Endothelial cell of umbilical vein (primary cell): ENCODE measurements around the gene ITGB1. TPM values are rescaled to one million over a fixed set of nuclear protein-coding genes. Genes with fewer than 3 reads are reported as not detected.

Source experiments
- BruUV-seq: library from RNA; stranded (reverse); fragments of 400-500 nt; replicated peaks from 2 replicates; lab custom pipeline; 2021; lab: Mats Ljungman, UMichigan
- CTCF ChIA-PET: fragments of 300-600, 350-600 bp; sonication (Branson Sonifier 250); formaldehyde crosslinking; loops from one replicate; lab custom pipeline; 2021; ENCODE audit warnings: antibody characterized with exemption, inconsistent platforms; lab: Charles Lee
- POLR2A ChIA-PET: fragments of 300-600, 350-600 bp; sonication (Branson Sonifier 250); formaldehyde crosslinking; loops from one replicate; lab custom pipeline; 2021; ENCODE audit warnings: antibody characterized with exemption, inconsistent platforms; lab: Charles Lee
- DNase-seq: peaks from one replicate; pipeline ENCODE4 v3.0.0-alpha.2; 2011; ENCODE audit warnings: low read depth, low spot score
- FAIRE-seq: peaks from 2 replicates; lab custom pipeline; 2011; peaks lifted over from hg19 to GRCh38; lab: Jason Lieb, UNC
- H2AFZ ChIP-seq: 2 replicates; pipeline ENCODE4 v1.6.0; 2012; ENCODE audit warnings: low read depth, low read length, control low read depth, inconsistent platforms
- H3K27ac ChIP-seq: 2 replicates; pipeline ENCODE4 v1.5.1; 2011; ENCODE audit warnings: low read depth, mild to moderate bottlenecking, control low read depth, low read length, moderate library complexity; ENCODE audit not compliant: insufficient read depth
- H3K27me3 ChIP-seq, 2 experiments: 2 replicates each; pipeline versions ENCODE4 v1.6.0 to v1.6.1; 2011; ENCODE audit warnings: low read length in 2 of 2, mixed read lengths in 1 of 2; ENCODE audit not compliant: control insufficient read depth in 2 of 2, insufficient read depth in 2 of 2
- H3K36me3 ChIP-seq, 2 experiments: 2 replicates in 1 of 2; 3 replicates in 1 of 2; pipeline ENCODE4 v1.5.1; 2011; ENCODE audit warnings: low read length in 2 of 2, mild to moderate bottlenecking in 1 of 2, moderate library complexity in 1 of 2; ENCODE audit not compliant: control insufficient read depth in 2 of 2, insufficient read depth in 2 of 2; ENCODE audit errors: extremely low read depth in 1 of 2
- H3K4me1 ChIP-seq: 3 replicates; pipeline ENCODE4 v1.5.1; 2011; ENCODE audit warnings: mild to moderate bottlenecking, low read length; ENCODE audit not compliant: control insufficient read depth, insufficient read depth; ENCODE audit errors: extremely low read depth
- H3K4me2 ChIP-seq: 2 replicates; pipeline ENCODE4 v1.6.1; 2011; ENCODE audit warnings: low read length, control low read depth, mixed read lengths; ENCODE audit not compliant: insufficient read depth
- H3K4me3 ChIP-seq, 3 experiments: fragments of 200-600 bp in 1 of 3; sonication (generic), shearing (Covaris generic) in 1 of 3; replicated peaks in 1 of 3; 2 replicates each; pipeline ENCODE4 v1.5.1; 2011 to 2016; ENCODE audit warnings: control low read depth in 3 of 3, low read length in 3 of 3, mild to moderate bottlenecking in 2 of 3, inconsistent platforms in 1 of 3, low read depth in 1 of 3, moderate library complexity in 1 of 3; ENCODE audit not compliant: insufficient read depth in 1 of 3
- H3K79me2 ChIP-seq: 2 replicates; pipeline ENCODE4 v1.6.0; 2012; ENCODE audit warnings: low read length, inconsistent platforms; ENCODE audit not compliant: control insufficient read depth, insufficient read depth
- H3K9ac ChIP-seq: replicated peaks from 2 replicates; pipeline ENCODE3; 2011; ENCODE audit warnings: low read length, control low read depth; ENCODE audit not compliant: insufficient read depth; ENCODE audit errors: extremely low read depth
- H3K9me1 ChIP-seq: replicated peaks from 3 replicates; pipeline ENCODE4 v1.6.0; 2011; ENCODE audit warnings: mild to moderate bottlenecking, low read length; ENCODE audit not compliant: control insufficient read depth, insufficient read depth; ENCODE audit errors: extremely low read depth
- H3K9me3 ChIP-seq: replicated peaks from 2 replicates; pipeline ENCODE4 v1.5.1; 2012; ENCODE audit warnings: low read length, inconsistent platforms; ENCODE audit not compliant: control insufficient read depth, insufficient read depth
- H4K20me1 ChIP-seq: replicated peaks from 2 replicates; pipeline ENCODE3; 2011; ENCODE audit warnings: mild to moderate bottlenecking, low read length; ENCODE audit not compliant: control insufficient read depth, insufficient read depth; ENCODE audit errors: extremely low read depth
- EZH2 ChIP-seq: IDR thresholded peaks from 2 replicates; pipeline ENCODE4 v1.6.1; 2012; ENCODE audit warnings: borderline replicate concordance, low read depth, mild to moderate bottlenecking, moderate library complexity, low read length, inconsistent platforms; ENCODE audit not compliant: severe bottlenecking
- FOS ChIP-seq: IDR thresholded peaks from 2 replicates; pipeline ENCODE4 v1.6.1; 2011; ENCODE audit warnings: mild to moderate bottlenecking, low read length, moderate library complexity, borderline replicate concordance; ENCODE audit not compliant: insufficient read depth
- GATA2 ChIP-seq: IDR thresholded peaks from 2 replicates; pipeline ENCODE4 v1.7.0; 2011; ENCODE audit warnings: low read depth, mild to moderate bottlenecking, moderate library complexity, mixed read lengths, low read length; ENCODE audit not compliant: insufficient read length, insufficient read depth
- JUN ChIP-seq: IDR thresholded peaks from 2 replicates; pipeline ENCODE4 v1.6.1; 2011; ENCODE audit warnings: borderline replicate concordance, low read depth; ENCODE audit not compliant: insufficient read length, insufficient read depth
- MYC ChIP-seq: IDR thresholded peaks from one replicate; pipeline ENCODE4 v1.6.1; 2011; ENCODE audit warnings: mild to moderate bottlenecking, low read depth, low read length
- POLR2A ChIP-seq: IDR thresholded peaks from 2 replicates; pipeline ENCODE4 v1.6.1; 2012; ENCODE audit warnings: low read depth, mild to moderate bottlenecking, control low read depth, low read length
- POLR2AphosphoS5 ChIP-seq: IDR thresholded peaks from 2 replicates; pipeline ENCODE4 v1.6.1; 2012; ENCODE audit warnings: low read depth, mild to moderate bottlenecking, control low read depth, low read length, moderate library complexity; ENCODE audit not compliant: insufficient read depth
- dilution Hi-C: fragments of 300-500 bp; cut with MboI; formaldehyde crosslinking; loops from one replicate; pipeline ENCODE4 v1.15.0; 2019; ENCODE audit warnings: low sequenced_read_pairs; ENCODE audit not compliant: extremely low pct_ligation_motif_present
- intact Hi-C: fragments of 100-400 bp; cut with micrococcal nuclease; formaldehyde crosslinking; loops from one replicate; pipeline ENCODE4 v1.10.0; 2022
- polyA plus RNA-seq, 4 experiments: library from polyadenylated mRNA; depleted of rRNA in 3 of 4; stranded (reverse) in 3 of 4; unstranded in 1 of 4; fragments of >200 nt; gene quantifications; 2 replicates each; pipeline versions ENCODE4 v1.2.1 to v1.2.3, GENCODE V29; 2011 to 2012; ENCODE audit warnings: missing spikeins in 1 of 4
- total RNA-seq: library from RNA; stranded (reverse); gene quantifications from 2 replicates; pipeline ENCODE4 v1.2.3, GENCODE V29; 2021
- TF ChIP-seq, protein P1 (sequence below): IDR thresholded peaks from 2 replicates; pipeline ENCODE4 v1.6.1; 2011; ENCODE audit not compliant: insufficient read depth, insufficient read length
- TF ChIP-seq, protein P2 (sequence below), 2 donors: IDR thresholded peaks; 1 replicate in 1 of 2; 2 replicates in 1 of 2; pipeline ENCODE4 v1.5.1; 2011; ENCODE audit warnings: low read length in 2 of 2, mild to moderate bottlenecking in 2 of 2, moderate library complexity in 2 of 2, control low read depth in 1 of 2, inconsistent platforms in 1 of 2, low read depth in 1 of 2; ENCODE audit not compliant: insufficient read depth in 1 of 2; ENCODE audit errors: extremely low read depth in 1 of 2

Gene ITGB1
- total and polyA plus RNA-seq, 2 donors (not counting 3 experiments of a cell fraction or from before 2014, with no cell fraction given): 424 to 1,147 TPM

DNA sequence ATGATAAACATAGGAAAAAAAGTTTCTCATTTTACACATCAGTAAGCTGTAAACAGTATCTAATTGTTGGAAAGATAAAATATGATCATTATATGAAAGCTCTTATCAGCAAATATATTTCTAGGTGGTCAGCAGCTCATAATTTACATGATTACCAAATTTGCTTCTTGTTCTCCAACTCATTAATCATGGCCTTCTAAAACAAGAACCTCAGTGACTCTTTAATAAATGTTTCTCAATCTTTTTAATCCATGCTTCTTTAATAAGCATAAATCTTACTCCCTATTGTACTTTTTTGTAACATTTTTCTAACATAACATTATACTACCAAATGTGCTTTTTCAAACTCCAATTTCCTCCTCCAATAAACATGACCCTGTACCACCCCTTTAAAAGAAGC lies 5.9 kb downstream of the ITGB1 start:
- no peak overlapping the region for H3K9ac ChIP-seq
- dilution Hi-C loops: no loop called here
- CTCF ChIA-PET: interaction anchor here (1.5 to 2.3 kb wide), 3 partner anchors 10 to 57 kb away, joined by 4 to 12 read pairs (median 8); no protein-coding TSS in a partner anchor
- no peak for DNase-seq
- no peak overlapping the region for H3K4me3 ChIP-seq
- no peak for TF ChIP-seq JUN
- TF ChIP-seq FOS: no peak
- TF ChIP-seq POLR2AphosphoS5: no peak
- TF ChIP-seq POLR2A: no peak
- TF ChIP-seq GATA2: no peak
- TF ChIP-seq EZH2: no peak
- TF ChIP-seq, protein P1, sequence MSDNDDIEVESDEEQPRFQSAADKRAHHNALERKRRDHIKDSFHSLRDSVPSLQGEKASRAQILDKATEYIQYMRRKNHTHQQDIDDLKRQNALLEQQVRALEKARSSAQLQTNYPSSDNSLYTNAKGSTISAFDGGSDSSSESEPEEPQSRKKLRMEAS: no peak
- no peak for TF ChIP-seq MYC
- TF ChIP-seq, protein P2, sequence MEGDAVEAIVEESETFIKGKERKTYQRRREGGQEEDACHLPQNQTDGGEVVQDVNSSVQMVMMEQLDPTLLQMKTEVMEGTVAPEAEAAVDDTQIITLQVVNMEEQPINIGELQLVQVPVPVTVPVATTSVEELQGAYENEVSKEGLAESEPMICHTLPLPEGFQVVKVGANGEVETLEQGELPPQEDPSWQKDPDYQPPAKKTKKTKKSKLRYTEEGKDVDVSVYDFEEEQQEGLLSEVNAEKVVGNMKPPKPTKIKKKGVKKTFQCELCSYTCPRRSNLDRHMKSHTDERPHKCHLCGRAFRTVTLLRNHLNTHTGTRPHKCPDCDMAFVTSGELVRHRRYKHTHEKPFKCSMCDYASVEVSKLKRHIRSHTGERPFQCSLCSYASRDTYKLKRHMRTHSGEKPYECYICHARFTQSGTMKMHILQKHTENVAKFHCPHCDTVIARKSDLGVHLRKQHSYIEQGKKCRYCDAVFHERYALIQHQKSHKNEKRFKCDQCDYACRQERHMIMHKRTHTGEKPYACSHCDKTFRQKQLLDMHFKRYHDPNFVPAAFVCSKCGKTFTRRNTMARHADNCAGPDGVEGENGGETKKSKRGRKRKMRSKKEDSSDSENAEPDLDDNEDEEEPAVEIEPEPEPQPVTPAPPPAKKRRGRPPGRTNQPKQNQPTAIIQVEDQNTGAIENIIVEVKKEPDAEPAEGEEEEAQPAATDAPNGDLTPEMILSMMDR (IDR thresholded peaks at IDR 0.05; ENCODE audit: extremely low read depth in 1 of 2, insufficient read depth in 1 of 2, low read depth in 1 of 2, low read length in 2 of 2): no peak
- H3K4me2 ChIP-seq: peak overlapping the region; percentile 89
- peaks cover 63% of the 10 kb centered on the region for H3K4me1 ChIP-seq
- POLR2A ChIA-PET: interaction anchor here (1.6 to 2.3 kb wide), 2 partner anchors 10 to 28 kb away, joined by 4 to 7 read pairs; no protein-coding TSS in a partner anchor
- no peak for FAIRE-seq
- intact Hi-C loops: no loop called here
- H3K9me3 ChIP-seq: no peaks in the 10 kb centered on the region
- no peaks in the 10 kb centered on the region for H3K27me3 ChIP-seq
- H2AFZ ChIP-seq: no peak overlapping the region
- no TSS peak for BruUV-seq
- peaks cover 0 to 5% of the 10 kb centered on the region in 2 experiments for H3K36me3 ChIP-seq
- H3K79me2 ChIP-seq: peaks cover 100% of the 10 kb centered on the region
- H4K20me1 ChIP-seq: peaks cover 48% of the 10 kb centered on the region
- no peaks in the 10 kb centered on the region for H3K9me1 ChIP-seq
- H3K27ac ChIP-seq: no peak overlapping the region
